HCT116 (cell line): ENCODE results near the gene CLDN10. TPM values are rescaled to one million over a fixed set of nuclear protein-coding genes. Genes with fewer than 3 reads are reported as not detected.

Source experiments
- ATAC-seq: fragments of 200-7000 bp; cut with Tn5 transposase; 2 replicates; pipeline ENCODE4 v1.9.1; 2020; ENCODE audit warnings: mild to moderate bottlenecking, moderate library complexity
- BruUV-seq: library from RNA; stranded (reverse); fragments of 400-500 nt; replicated peaks from 2 replicates; lab custom pipeline; 2021; lab: Mats Ljungman, UMichigan
- CTCF ChIA-PET: fragments of 300-600 bp; sonication (Branson Sonifier 250); formaldehyde crosslinking; loops from one replicate; lab custom pipeline; 2021; ENCODE audit warnings: antibody characterized with exemption; lab: Charles Lee
- POLR2A ChIA-PET: fragments of 300-600, 350-600 bp; sonication (Branson Sonifier 250); formaldehyde crosslinking; loops from one replicate; lab custom pipeline; 2021; ENCODE audit warnings: antibody characterized with exemption; lab: Charles Lee
- RAD21 ChIA-PET, 2 experiments: fragments of 300-600 bp; sonication (Branson Sonifier 250); formaldehyde crosslinking; loops; one replicate each; lab custom pipeline; 2023; ENCODE audit warnings: low total read pairs in 2 of 2; ENCODE audit not compliant: uncharacterized antibody in 2 of 2, unreplicated experiment in 2 of 2, low non-redundant PET in 1 of 2; lab: Charles Lee
- DNase-seq: peaks from one replicate; pipeline ENCODE4 v3.0.0-alpha.2; 2010; ENCODE audit warnings: low read depth, low spot score
- H2AFZ ChIP-seq: fragments of 200-600 bp; shearing (Covaris generic), sonication (generic); 2 replicates; pipeline ENCODE4 v1.6.1; 2017; ENCODE audit warnings: low read depth, mixed run types, mixed read lengths, antibody characterized with exemption, low read length; ENCODE audit not compliant: poor library complexity, severe bottlenecking
- H3K27ac ChIP-seq: 2 replicates; pipeline ENCODE4 v1.5.1; 2012; ENCODE audit warnings: low read depth, low read length
- H3K27me3 ChIP-seq: fragments of 200-600 bp; sonication (generic); 2 replicates; pipeline ENCODE4 v1.6.1; 2016; ENCODE audit warnings: mixed run types, low read length, mixed read lengths; ENCODE audit not compliant: insufficient read depth
- H3K36me3 ChIP-seq, 2 experiments: fragments of 200-500 bp in 1 of 2; fragments of 200-600 bp in 1 of 2; sonication (Bioruptor generic) in 1 of 2; sonication (generic) in 1 of 2; 2 replicates each; pipeline versions ENCODE4 v1.5.1 to v1.6.1; 2014 to 2016; ENCODE audit warnings: low read length in 2 of 2, inconsistent platforms in 1 of 2, mixed read lengths in 1 of 2, mixed run types in 1 of 2; ENCODE audit not compliant: insufficient read depth in 2 of 2, control insufficient read depth in 1 of 2
- H3K4me1 ChIP-seq, 2 experiments: fragments of 200-600 bp in 1 of 2; sonication (generic) in 1 of 2; 2 replicates each; pipeline versions ENCODE4 v1.5.1 to v1.6.1; 2012 to 2017; ENCODE audit warnings: low read length in 2 of 2, inconsistent platforms in 1 of 2, mild to moderate bottlenecking in 1 of 2, mixed read lengths in 1 of 2, mixed run types in 1 of 2, moderate library complexity in 1 of 2; ENCODE audit not compliant: insufficient read depth in 2 of 2, control insufficient read depth in 1 of 2
- H3K4me2 ChIP-seq: fragments of 200-600 bp; sonication (generic); 2 replicates; pipeline ENCODE4 v1.6.1; 2017; ENCODE audit warnings: mixed run types, low read length, mixed read lengths
- H3K4me3 ChIP-seq, 2 experiments: fragments of 200-600 bp in 1 of 2; sonication (generic) in 1 of 2; replicated peaks in 1 of 2; 2 replicates each; pipeline ENCODE4 v1.5.1; 2011 to 2016; ENCODE audit warnings: low read length in 2 of 2, control low read depth in 1 of 2, low read depth in 1 of 2, mild to moderate bottlenecking in 1 of 2, mixed read lengths in 1 of 2, mixed run types in 1 of 2
- H3K79me2 ChIP-seq: fragments of 200-600 bp; sonication (generic); 2 replicates; pipeline ENCODE4 v1.6.1; 2017; ENCODE audit warnings: mild to moderate bottlenecking, mixed run types, low read length, moderate library complexity, mixed read lengths; ENCODE audit not compliant: insufficient read depth
- H3K9ac ChIP-seq: fragments of 200-600 bp; sonication (generic); 2 replicates; pipeline ENCODE4 v1.6.1; 2016; ENCODE audit warnings: low read length, mixed read lengths
- H3K9me2 ChIP-seq: fragments of 200-600 bp; sonication (generic), shearing (Covaris generic); 2 replicates; pipeline ENCODE4 v1.6.1; 2017; ENCODE audit warnings: mixed run types, mild to moderate bottlenecking, moderate library complexity; ENCODE audit not compliant: insufficient read depth
- H3K9me3 ChIP-seq, 2 experiments: fragments of 200-500 bp in 1 of 2; fragments of 200-600 bp in 1 of 2; sonication (Bioruptor generic) in 1 of 2; sonication (generic) in 1 of 2; 2 replicates each; pipeline ENCODE4 v1.6.1; 2014 to 2017; ENCODE audit warnings: low read length in 2 of 2, mixed read lengths in 2 of 2, inconsistent platforms in 1 of 2, low read depth in 1 of 2, mild to moderate bottlenecking in 1 of 2, mixed run types in 1 of 2, moderate library complexity in 1 of 2; ENCODE audit not compliant: control insufficient read depth in 1 of 2, insufficient read depth in 1 of 2
- H4K20me1 ChIP-seq: fragments of 200-600 bp; sonication (generic), shearing (Covaris generic); 2 replicates; pipeline ENCODE4 v1.6.1; 2017; ENCODE audit warnings: mixed run types, mild to moderate bottlenecking, moderate library complexity; ENCODE audit not compliant: insufficient read depth
- ATF3 ChIP-seq: IDR thresholded peaks from 2 replicates; pipeline ENCODE4 v1.6.1; 2012
- CBX3 ChIP-seq: IDR thresholded peaks from 2 replicates; pipeline ENCODE4 v1.6.1; 2012; ENCODE audit warnings: low read depth
- CEBPB ChIP-seq: IDR thresholded peaks from 2 replicates; pipeline ENCODE4 v1.6.1; 2012; ENCODE audit warnings: low read depth
- EZH2 ChIP-seq: fragments of 200-600 bp; sonication (generic); IDR thresholded peaks from 2 replicates; pipeline ENCODE4 v1.6.1; 2017; ENCODE audit warnings: antibody characterized with exemption, mixed run types
- FOSL1 ChIP-seq: IDR thresholded peaks from 2 replicates; pipeline ENCODE4 v1.6.1; 2012; ENCODE audit warnings: low read depth
- JUND ChIP-seq: IDR thresholded peaks from 2 replicates; pipeline ENCODE4 v1.6.1; 2012
- MAX ChIP-seq: IDR thresholded peaks from 2 replicates; pipeline ENCODE4 v1.6.1; 2012
- POLR2A ChIP-seq: IDR thresholded peaks from 2 replicates; pipeline ENCODE4 v1.7.0; 2011; ENCODE audit warnings: borderline replicate concordance; ENCODE audit not compliant: insufficient read depth, insufficient read length; ENCODE audit errors: extremely low read depth
- POLR2AphosphoS5 ChIP-seq: IDR thresholded peaks from 2 replicates; pipeline ENCODE4 v1.6.1; 2011; ENCODE audit warnings: mild to moderate bottlenecking, low read depth, low read length, moderate library complexity
- RAD21 ChIP-seq: IDR thresholded peaks from 2 replicates; pipeline ENCODE4 v1.6.1; 2012; ENCODE audit warnings: low read depth, mild to moderate bottlenecking
- SP1 ChIP-seq: IDR thresholded peaks from 2 replicates; pipeline ENCODE4 v1.6.1; 2012; ENCODE audit warnings: low read depth
- SRF ChIP-seq: IDR thresholded peaks from 2 replicates; pipeline ENCODE4 v1.6.1; 2012; ENCODE audit warnings: low read depth
- YY1 ChIP-seq: IDR thresholded peaks from 2 replicates; pipeline ENCODE4 v1.6.1; 2011; ENCODE audit warnings: low read length, low read depth, moderate library complexity, mild to moderate bottlenecking; ENCODE audit not compliant: insufficient replicate concordance; ENCODE audit errors: extremely low read depth
- intact Hi-C: fragments of 100-400 bp; cut with micrococcal nuclease; formaldehyde crosslinking; loops from 2 replicates; pipeline ENCODE4 v1.10.0; 2022
- total RNA-seq: library from RNA; stranded (reverse); gene quantifications from one replicate; pipeline ENCODE4 v1.2.1, GENCODE V29; 2021; ENCODE audit not compliant: unreplicated experiment

CLDN10 gene
- total RNA-seq, 1 experiment from 2014 or later, result not detected

- Histone ChIP-seq H3K9me2 (no peaks in the 10 kb centered on the region), H3K4me3 (no peak overlapping the region), H3K36me3 (no peaks in the 10 kb centered on the region), H3K9ac (no peak overlapping the region), H3K79me2 (no peaks in the 10 kb centered on the region), H3K9me3 (no peaks in the 10 kb centered on the region), H3K27ac (no peak overlapping the region), H3K4me1 (0 out of 4 replicates have a peak, but pooled peaks cover 0 to 2% of the 10 kb centered on the region in 2 experiments), H3K4me2 (no peak overlapping the region), H3K27me3 (no peaks in the 10 kb centered on the region), H2AFZ (no peak overlapping the region), H4K20me1 (no peaks in the 10 kb centered on the region)
- ATAC-seq (no peak), DNase-seq (no peak)
- ChIA-PET RAD21 (no interaction called here), CTCF (no interaction called here), POLR2A (no interaction called here)
- no peak for TF ChIP-seq POLR2A
- TF ChIP-seq CBX3, result no peak
- no peak for TF ChIP-seq MAX
- no peak for TF ChIP-seq ATF3
- no peak for TF ChIP-seq RAD21
- no peak for TF ChIP-seq POLR2AphosphoS5
- TF ChIP-seq FOSL1, result no peak
- TF ChIP-seq SP1, result no peak
- no peak for TF ChIP-seq EZH2
- no peak for TF ChIP-seq CEBPB
- TF ChIP-seq JUND, result no peak
- intact Hi-C loops, result no loop called here
- no TSS peak for BruUV-seq
These were observed 4.9 kb upstream of the CLDN10 start for GRCh38 chr13:95547531-95548167.

- no peak for TF ChIP-seq CBX3
- TF ChIP-seq SRF, result no peak
- no peak for TF ChIP-seq YY1
- intact Hi-C loops, result no loop called here
- no peaks in the 10 kb centered on the region for H3K9me2 ChIP-seq
- no peak overlapping the region for H3K27ac ChIP-seq
- no TSS peak for BruUV-seq
- H2AFZ ChIP-seq, result no peak overlapping the region
- no peak overlapping the region for H3K4me2 ChIP-seq
- ATAC-seq (no peak), DNase-seq (no peak)
- CTCF ChIA-PET, result no interaction called here
- no peak overlapping the region for H3K4me3 ChIP-seq
- no peak overlapping the region for H3K9ac ChIP-seq
- no peaks in the 10 kb centered on the region for H3K9me3 ChIP-seq
- no peaks in the 10 kb centered on the region for H3K27me3 ChIP-seq
- no peaks in the 10 kb centered on the region for H4K20me1 ChIP-seq
- H3K4me1 ChIP-seq, result no peaks in the 10 kb centered on the region
- no peaks in the 10 kb centered on the region for H3K36me3 ChIP-seq
- RAD21 ChIA-PET, result no interaction called here
- POLR2A ChIA-PET, result no interaction called here
- H3K79me2 ChIP-seq, result no peaks in the 10 kb centered on the region
These were observed 347 bp upstream of the CLDN10 start for GRCh38 chr13:95552208-95552538.
